Fibroblast of skin of right quadriceps (primary cell): ENCODE measurements around the gene DPP10.
"Not testable (repeated sequence)": the region's sequence is repeated elsewhere in the genome, so short reads cannot be mapped to it uniquely, and the experiment has no call there.

Experiments
- DNase-seq: peaks from one replicate; pipeline ENCODE4 v3.0.0-alpha.2; 2013

Gene DPP10

GRCh38 chr2:114729026-114729425, 286.6 kb downstream of the DPP10 start:
- DNase-seq, result no peak

GRCh38 chr2:114735126-114735525, 292.7 kb downstream of the DPP10 start:
- no peak for DNase-seq

- DNase-seq, result no peak
These were observed 299.8 kb downstream of the DPP10 start for GRCh38 chr2:114742245-114742644.

- no peak for DNase-seq
These were observed 303.3 kb downstream of the DPP10 start for GRCh38 chr2:114745700-114746099.

- DNase-seq, result not testable (repeated sequence)
These were observed 305.7 kb downstream of the DPP10 start for GRCh38 chr2:114748175-114748574.

- DNase-seq, result no peak
These were observed 310.0 kb downstream of the DPP10 start for GRCh38 chr2:114752425-114752824.

GRCh38 chr2:114753145-114753544, 310.7 kb downstream of the DPP10 start:
- DNase-seq, result no peak

- DNase-seq, result no peak
These were observed 312.6 kb downstream of the DPP10 start for GRCh38 chr2:114754907-114755563.

GRCh38 chr2:114762376-114762775, 319.9 kb downstream of the DPP10 start:
- DNase-seq, result no peak

- DNase-seq, result no peak
These were observed 320.5 kb downstream of the DPP10 start for GRCh38 chr2:114762986-114763385.

GRCh38 chr2:114769110-114769509, 326.7 kb downstream of the DPP10 start:
- no peak for DNase-seq

- no peak for DNase-seq
These were observed 327.6 kb downstream of the DPP10 start for GRCh38 chr2:114769991-114770390.

GRCh38 chr2:114784046-114784445, 341.6 kb downstream of the DPP10 start:
- no peak for DNase-seq

- DNase-seq, result no peak
These were observed 342.6 kb downstream of the DPP10 start for GRCh38 chr2:114784890-114785583.

GRCh38 chr2:114786901-114787300, 344.5 kb downstream of the DPP10 start:
- no peak for DNase-seq

GRCh38 chr2:114787486-114787885, 345.0 kb downstream of the DPP10 start:
- DNase-seq, result no peak

- no peak for DNase-seq
These were observed 347.5 kb downstream of the DPP10 start for GRCh38 chr2:114789989-114790388.

- DNase-seq, result no peak
These were observed 355.1 kb downstream of the DPP10 start for GRCh38 chr2:114797540-114797939.

- no peak for DNase-seq
These were observed 355.5 kb downstream of the DPP10 start for GRCh38 chr2:114797942-114798341.

GRCh38 chr2:114800371-114800770, 357.9 kb downstream of the DPP10 start:
- no peak for DNase-seq

- DNase-seq, result no peak
These were observed 362.8 kb downstream of the DPP10 start for GRCh38 chr2:114805195-114805594.

- DNase-seq, result no peak
These were observed 367.7 kb downstream of the DPP10 start for GRCh38 chr2:114810092-114810491.

- no peak for DNase-seq
These were observed 369.8 kb downstream of the DPP10 start for GRCh38 chr2:114812261-114812660.

GRCh38 chr2:114814355-114814754, 371.9 kb downstream of the DPP10 start:
- DNase-seq, result no peak

- DNase-seq, result no peak
These were observed 378.6 kb downstream of the DPP10 start for GRCh38 chr2:114821055-114821454.
